ENCODE results near the gene EPHA7.

- TF ChIP-seq POLR2A (IDR thresholded peaks at IDR 0.05) (no peak), CTCF (IDR thresholded peaks at IDR 0.05) (no peak)
Observed at GRCh38 chr6:93388070-93388469, 31.3 kb downstream of the EPHA7 start.
